PC-3 (cell line): Measurements from ENCODE around the gene WEE2. TPM values are rescaled to one million over a fixed set of nuclear protein-coding genes. Genes with fewer than 3 reads are reported as not detected.
A peak's percentile ranks its signal among the peaks of the same experiment; 100 is the strongest.

Experiments used
- ATAC-seq: fragments of 200-7000 bp; cut with Tn5 transposase; 2 replicates; pipeline ENCODE4 v1.9.1; 2020; ENCODE audit warnings: mild to moderate bottlenecking, moderate library complexity
- BruUV-seq: library from RNA; stranded (reverse); fragments of 400-500 nt; replicated peaks from 2 replicates; lab custom pipeline; 2021; lab: Mats Ljungman, UMichigan
- CTCF ChIA-PET: fragments of 300-600 bp; sonication (Branson Sonifier 250); formaldehyde crosslinking; loops from one replicate; lab custom pipeline; 2022; ENCODE audit warnings: antibody characterized with exemption; lab: Charles Lee
- POLR2A ChIA-PET: fragments of 300-600 bp; sonication (Branson Sonifier 250); formaldehyde crosslinking; loops from one replicate; lab custom pipeline; 2022; ENCODE audit warnings: antibody characterized with exemption; ENCODE audit not compliant: unreplicated experiment; lab: Charles Lee
- DNase-seq: peaks from one replicate; pipeline ENCODE4 v3.0.0-alpha.2; 2015
- H2AFZ ChIP-seq: fragments of 300-600 bp; sonication (generic); 2 replicates; pipeline ENCODE4 v1.6.0; 2016; ENCODE audit warnings: antibody characterized with exemption, low read length
- H3F3A ChIP-seq: fragments of 300-600 bp; sonication (generic); one replicate; pipeline ENCODE4 v1.6.0; 2017; ENCODE audit warnings: antibody characterized with exemption, low read length, control low read depth, mild to moderate bottlenecking; ENCODE audit not compliant: unreplicated experiment
- H3K27ac ChIP-seq: fragments of 300-600 bp; sonication (generic); 2 replicates; pipeline ENCODE4 v1.5.1; 2016; ENCODE audit warnings: mild to moderate bottlenecking, low read length
- H3K27me3 ChIP-seq: fragments of 300-600 bp; sonication (generic); 2 replicates; pipeline ENCODE4 v1.6.1; 2016; ENCODE audit warnings: low read length, mixed read lengths
- H3K36me3 ChIP-seq: fragments of 300-600 bp; sonication (generic); 2 replicates; pipeline ENCODE4 v1.6.1; 2016; ENCODE audit warnings: low read depth, mixed run types, low read length, mixed read lengths
- H3K4me1 ChIP-seq: fragments of 300-600 bp; sonication (generic); 2 replicates; pipeline ENCODE4 v1.5.1; 2016; ENCODE audit warnings: low read length; ENCODE audit not compliant: insufficient read depth
- H3K4me2 ChIP-seq: fragments of 300-600 bp; sonication (generic); 2 replicates; pipeline ENCODE4 v1.6.0; 2016; ENCODE audit warnings: low read length
- H3K4me3 ChIP-seq: fragments of 300-600 bp; sonication (generic); 2 replicates; pipeline ENCODE4 v1.5.1; 2016; ENCODE audit warnings: mild to moderate bottlenecking, low read length, mixed read lengths
- H3K79me2 ChIP-seq: fragments of 300-600 bp; sonication (generic); 2 replicates; pipeline ENCODE4 v1.6.1; 2017; ENCODE audit warnings: low read length, mixed read lengths
- H3K9ac ChIP-seq: fragments of 300-600 bp; sonication (generic); 2 replicates; pipeline ENCODE4 v1.6.0; 2016; ENCODE audit warnings: mild to moderate bottlenecking, low read length
- H3K9me2 ChIP-seq: fragments of 300-600 bp; sonication (generic); replicated peaks from 2 replicates; pipeline ENCODE4 v1.6.1; 2016; ENCODE audit warnings: mixed run types, low read length, mixed read lengths
- H3K9me3 ChIP-seq: fragments of 300-600 bp; sonication (generic); 2 replicates; pipeline ENCODE4 v1.6.1; 2016; ENCODE audit warnings: low read length, mixed read lengths
- H4K20me1 ChIP-seq: fragments of 300-600 bp; sonication (generic); 2 replicates; pipeline ENCODE4 v1.6.1; 2016; ENCODE audit warnings: low read length, mixed read lengths
- CTCF ChIP-seq: fragments of 300-600 bp; sonication (generic); conservative IDR thresholded peaks from 2 replicates; pipeline ENCODE4 v1.5.1; 2017; ENCODE audit warnings: antibody characterized with exemption, low read depth, mild to moderate bottlenecking, low read length
- EZH2 ChIP-seq: fragments of 300-600 bp; sonication (generic); IDR thresholded peaks from one replicate; pipeline ENCODE4 v1.6.1; 2017; ENCODE audit warnings: antibody characterized with exemption, mild to moderate bottlenecking, low read length; ENCODE audit not compliant: unreplicated experiment
- EZH2phosphoT487 ChIP-seq: fragments of 300-600 bp; sonication (generic); IDR thresholded peaks from 2 replicates; pipeline ENCODE4 v1.6.1; 2018; ENCODE audit warnings: mild to moderate bottlenecking, antibody characterized with exemption, low read length, borderline replicate concordance
- intact Hi-C: fragments of 100-400 bp; cut with micrococcal nuclease; formaldehyde crosslinking; loops from 2 replicates; pipeline ENCODE4 v1.9.0; 2023
- total RNA-seq: library from RNA; depleted of rRNA; stranded (reverse); fragments of >200 nt; gene quantifications from 2 replicates; pipeline ENCODE4 v1.2.3, GENCODE V29; 2014

WEE2 gene
- total RNA-seq, 1 experiment from 2014 or later, result not detected

GRCh38 chr7:141738592-141739013 is 30.4 kb downstream of the WEE2 start:
- Histone ChIP-seq H3K9me2 (no peaks in the 10 kb centered on the region), H3K27ac (peak overlapping the region; percentile 57), H3K27me3 (no peaks in the 10 kb centered on the region), H3K4me2 (peak overlapping the region; percentile 88), H3F3A (no peaks in the 10 kb centered on the region), H2AFZ (peak overlapping the region; percentile 79), H4K20me1 (no peaks in the 10 kb centered on the region), H3K36me3 (peaks cover 34% of the 10 kb centered on the region), H3K4me1 (peaks cover 20% of the 10 kb centered on the region), H3K79me2 (peaks cover 47% of the 10 kb centered on the region), H3K4me3 (peak overlapping the region; percentile 94), H3K9me3 (no peaks in the 10 kb centered on the region), H3K9ac (peak overlapping the region; percentile 95)
- ATAC-seq, result peak; percentile 53; the same call in 1 of the 2 replicates
- intact Hi-C loops, result loop anchor here (1.0 to 5.0 kb wide), 4 partner anchors 42 to 181 kb away; no protein-coding TSS in a partner anchor
- TF ChIP-seq EZH2, result no peak
- TF ChIP-seq EZH2phosphoT487, result no peak
- no peak for TF ChIP-seq CTCF
- TSS peak; percentile 82 for BruUV-seq
- CTCF ChIA-PET, result interaction anchor here (0.6 to 1.4 kb wide), 4 partner anchors 36 to 827 kb away, joined by 3 to 39 read pairs (median 6); no protein-coding TSS in a partner anchor
- POLR2A ChIA-PET, result interaction anchor here (0.6 to 1.3 kb wide), 3 partner anchors 36 to 756 kb away, joined by 4 to 10 read pairs (median 4); partner anchors contain the start of gene DENND11
- DNase-seq, result no peak

- H3K4me1 ChIP-seq, result peaks cover 20% of the 10 kb centered on the region
- peaks cover 49% of the 10 kb centered on the region for H3K79me2 ChIP-seq
- no peaks in the 10 kb centered on the region for H3K9me2 ChIP-seq
- H3K4me3 ChIP-seq, result peak overlapping the region; percentile 94
- TF ChIP-seq EZH2 (no peak), EZH2phosphoT487 (no peak), CTCF (no peak)
- DNase-seq (no peak), ATAC-seq (no peak)
- H4K20me1 ChIP-seq, result no peaks in the 10 kb centered on the region
- no TSS peak for BruUV-seq
- H3K27ac ChIP-seq, result no peak overlapping the region
- no peaks in the 10 kb centered on the region for H3K9me3 ChIP-seq
- H3K36me3 ChIP-seq, result peaks cover 41% of the 10 kb centered on the region
- ChIA-PET CTCF (interaction anchor here (0.7 kb wide), 1 partner anchor 764 kb away, joined by 3 read pairs; no protein-coding TSS in a partner anchor), POLR2A (interaction anchor here (0.6 kb wide), 1 partner anchor 757 kb away, joined by 4 read pairs; no protein-coding TSS in a partner anchor)
- peak overlapping the region; percentile 88 for H3K4me2 ChIP-seq
- H3F3A ChIP-seq, result no peaks in the 10 kb centered on the region
- H3K27me3 ChIP-seq, result no peaks in the 10 kb centered on the region
- intact Hi-C loops, result loop anchor here (5.0 kb wide), 1 partner anchor 182 kb away; no protein-coding TSS in a partner anchor
- H3K9ac ChIP-seq, result peak overlapping the region; percentile 95
- no peak overlapping the region for H2AFZ ChIP-seq
Measured at GRCh38 chr7:141739250-141739649, 31.1 kb downstream of the WEE2 start.

- no TSS peak for BruUV-seq
- H3K9me2 ChIP-seq, result no peaks in the 10 kb centered on the region
- H2AFZ ChIP-seq, result no peak overlapping the region
- ChIA-PET CTCF (no interaction called here), POLR2A (no interaction called here)
- no peaks in the 10 kb centered on the region for H3F3A ChIP-seq
- peaks cover 67% of the 10 kb centered on the region for H3K36me3 ChIP-seq
- no peak overlapping the region for H3K4me3 ChIP-seq
- H3K4me1 ChIP-seq, result peaks cover 14% of the 10 kb centered on the region
- no peak overlapping the region for H3K4me2 ChIP-seq
- intact Hi-C loops, result no loop called here
- no peak for DNase-seq
- TF ChIP-seq CTCF, result no peak
- no peak for TF ChIP-seq EZH2phosphoT487
- no peak for TF ChIP-seq EZH2
- H3K9me3 ChIP-seq, result no peaks in the 10 kb centered on the region
- no peaks in the 10 kb centered on the region for H4K20me1 ChIP-seq
- no peaks in the 10 kb centered on the region for H3K27me3 ChIP-seq
- ATAC-seq, result no peak
- H3K79me2 ChIP-seq, result peaks cover 49% of the 10 kb centered on the region
- no peak overlapping the region for H3K27ac ChIP-seq
- H3K9ac ChIP-seq, result no peak overlapping the region
Measured at GRCh38 chr7:141742229-141742628, 34.1 kb downstream of the WEE2 start.
